Measurements from ENCODE around the gene FOXN3.

DNA sequence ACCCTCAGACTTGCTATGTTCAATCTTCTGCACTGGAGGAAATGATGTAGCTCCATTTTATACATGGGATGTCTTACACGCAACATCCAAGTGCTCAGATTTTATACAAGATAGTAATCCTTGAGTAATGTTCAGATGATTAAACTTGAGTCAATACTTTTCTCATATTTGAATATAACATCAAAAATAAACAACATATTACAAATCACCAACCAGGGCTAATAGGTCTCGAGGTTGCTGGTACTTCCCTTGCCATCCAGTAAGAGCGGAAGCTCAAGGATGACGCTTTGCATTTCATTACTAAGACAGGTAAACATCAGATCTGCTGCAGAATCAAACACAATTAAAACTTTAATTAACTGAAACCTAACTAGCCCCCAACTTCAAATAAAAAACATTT, 97.3 kb downstream of the FOXN3 start:
- TF ChIP-seq, protein P1, sequence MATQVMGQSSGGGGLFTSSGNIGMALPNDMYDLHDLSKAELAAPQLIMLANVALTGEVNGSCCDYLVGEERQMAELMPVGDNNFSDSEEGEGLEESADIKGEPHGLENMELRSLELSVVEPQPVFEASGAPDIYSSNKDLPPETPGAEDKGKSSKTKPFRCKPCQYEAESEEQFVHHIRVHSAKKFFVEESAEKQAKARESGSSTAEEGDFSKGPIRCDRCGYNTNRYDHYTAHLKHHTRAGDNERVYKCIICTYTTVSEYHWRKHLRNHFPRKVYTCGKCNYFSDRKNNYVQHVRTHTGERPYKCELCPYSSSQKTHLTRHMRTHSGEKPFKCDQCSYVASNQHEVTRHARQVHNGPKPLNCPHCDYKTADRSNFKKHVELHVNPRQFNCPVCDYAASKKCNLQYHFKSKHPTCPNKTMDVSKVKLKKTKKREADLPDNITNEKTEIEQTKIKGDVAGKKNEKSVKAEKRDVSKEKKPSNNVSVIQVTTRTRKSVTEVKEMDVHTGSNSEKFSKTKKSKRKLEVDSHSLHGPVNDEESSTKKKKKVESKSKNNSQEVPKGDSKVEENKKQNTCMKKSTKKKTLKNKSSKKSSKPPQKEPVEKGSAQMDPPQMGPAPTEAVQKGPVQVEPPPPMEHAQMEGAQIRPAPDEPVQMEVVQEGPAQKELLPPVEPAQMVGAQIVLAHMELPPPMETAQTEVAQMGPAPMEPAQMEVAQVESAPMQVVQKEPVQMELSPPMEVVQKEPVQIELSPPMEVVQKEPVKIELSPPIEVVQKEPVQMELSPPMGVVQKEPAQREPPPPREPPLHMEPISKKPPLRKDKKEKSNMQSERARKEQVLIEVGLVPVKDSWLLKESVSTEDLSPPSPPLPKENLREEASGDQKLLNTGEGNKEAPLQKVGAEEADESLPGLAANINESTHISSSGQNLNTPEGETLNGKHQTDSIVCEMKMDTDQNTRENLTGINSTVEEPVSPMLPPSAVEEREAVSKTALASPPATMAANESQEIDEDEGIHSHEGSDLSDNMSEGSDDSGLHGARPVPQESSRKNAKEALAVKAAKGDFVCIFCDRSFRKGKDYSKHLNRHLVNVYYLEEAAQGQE (IDR thresholded peaks at IDR 0.05; ENCODE audit: borderline replicate concordance), result no peak
- TF ChIP-seq POLR2AphosphoS5 (IDR thresholded peaks at IDR 0.05), result no peak
- TF ChIP-seq, protein P2, sequence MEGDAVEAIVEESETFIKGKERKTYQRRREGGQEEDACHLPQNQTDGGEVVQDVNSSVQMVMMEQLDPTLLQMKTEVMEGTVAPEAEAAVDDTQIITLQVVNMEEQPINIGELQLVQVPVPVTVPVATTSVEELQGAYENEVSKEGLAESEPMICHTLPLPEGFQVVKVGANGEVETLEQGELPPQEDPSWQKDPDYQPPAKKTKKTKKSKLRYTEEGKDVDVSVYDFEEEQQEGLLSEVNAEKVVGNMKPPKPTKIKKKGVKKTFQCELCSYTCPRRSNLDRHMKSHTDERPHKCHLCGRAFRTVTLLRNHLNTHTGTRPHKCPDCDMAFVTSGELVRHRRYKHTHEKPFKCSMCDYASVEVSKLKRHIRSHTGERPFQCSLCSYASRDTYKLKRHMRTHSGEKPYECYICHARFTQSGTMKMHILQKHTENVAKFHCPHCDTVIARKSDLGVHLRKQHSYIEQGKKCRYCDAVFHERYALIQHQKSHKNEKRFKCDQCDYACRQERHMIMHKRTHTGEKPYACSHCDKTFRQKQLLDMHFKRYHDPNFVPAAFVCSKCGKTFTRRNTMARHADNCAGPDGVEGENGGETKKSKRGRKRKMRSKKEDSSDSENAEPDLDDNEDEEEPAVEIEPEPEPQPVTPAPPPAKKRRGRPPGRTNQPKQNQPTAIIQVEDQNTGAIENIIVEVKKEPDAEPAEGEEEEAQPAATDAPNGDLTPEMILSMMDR (IDR thresholded peaks at IDR 0.05; ENCODE audit: poor library complexity, severe bottlenecking), result no peak
- no peak for TF ChIP-seq EP300 (conservative IDR thresholded peaks at IDR 0.05; ENCODE audit: poor library complexity, severe bottlenecking)

Measured in neural cell (in vitro differentiated cells).